ENCODE measurements around the gene USP22.

USP22 gene

DNA sequence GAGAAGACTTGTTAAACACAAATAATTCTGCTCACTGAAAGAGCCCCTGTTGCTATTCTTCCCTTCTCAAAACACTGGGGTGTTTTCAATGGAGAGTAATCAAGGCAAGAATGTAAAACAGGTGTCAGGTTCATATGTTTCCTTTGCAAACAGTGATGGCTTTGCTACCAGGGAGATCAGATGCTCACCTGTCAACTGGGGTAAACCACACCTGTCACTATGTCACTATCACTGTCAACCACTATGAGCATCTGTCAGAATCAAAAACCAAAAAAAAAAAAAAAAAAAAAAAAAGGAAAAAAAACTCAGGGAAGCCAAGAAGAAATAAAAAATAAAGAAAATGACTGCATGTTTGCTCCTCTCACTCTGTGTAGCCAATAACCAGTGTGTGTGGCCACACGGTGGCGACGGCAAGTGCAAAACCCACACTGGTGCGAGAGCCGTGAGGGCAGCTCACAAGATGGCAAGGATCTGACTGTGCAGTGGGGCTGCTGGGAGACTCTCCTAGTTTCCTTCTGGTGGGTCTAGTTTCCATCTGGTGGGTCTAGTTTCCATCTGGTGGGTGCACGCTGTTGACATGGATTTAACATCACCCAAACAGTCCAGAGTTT is 22.7 kb downstream of the USP22 start:
- no peak for DNase-seq

DNA sequence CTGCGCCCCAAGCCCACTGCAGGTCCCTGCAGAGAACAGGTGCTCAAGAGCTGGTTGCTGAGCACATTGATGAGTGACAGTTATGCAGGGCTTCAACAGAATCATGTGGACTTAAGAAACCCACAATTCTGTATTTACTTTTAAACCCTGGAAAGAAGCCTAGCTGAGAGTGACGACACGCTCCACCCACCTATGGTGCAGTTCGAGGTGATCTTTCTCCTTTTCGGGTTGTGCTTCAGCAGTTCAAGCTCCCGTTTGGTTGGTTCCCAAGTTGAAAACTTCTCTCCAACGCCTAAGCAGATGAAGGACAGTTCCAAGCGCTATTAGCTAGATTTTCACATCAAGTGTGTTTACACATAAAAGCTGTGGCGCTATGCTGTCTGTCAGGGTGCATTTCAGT is 23.9 kb downstream of the USP22 start:
- no peak for DNase-seq

DNA sequence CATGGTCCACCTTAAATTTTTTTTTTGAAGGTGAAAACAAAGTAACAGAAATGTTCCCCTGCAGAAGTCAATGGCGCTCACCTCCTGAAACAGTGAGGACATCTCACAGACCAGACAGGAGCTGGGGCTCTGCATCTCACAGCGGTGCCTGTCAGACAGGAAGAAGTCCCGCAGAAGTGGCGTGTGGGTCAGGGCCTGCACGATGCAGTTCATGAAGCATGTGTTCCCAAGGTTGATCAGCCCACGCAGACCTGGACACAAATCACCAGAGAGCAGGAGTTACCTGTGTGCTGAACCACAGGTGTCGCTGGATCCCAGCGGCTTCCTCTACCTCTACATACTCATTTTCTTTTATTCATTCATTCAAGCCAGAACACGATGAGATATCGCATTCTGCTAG is 24.9 kb downstream of the USP22 start:
- no peak for DNase-seq

DNA sequence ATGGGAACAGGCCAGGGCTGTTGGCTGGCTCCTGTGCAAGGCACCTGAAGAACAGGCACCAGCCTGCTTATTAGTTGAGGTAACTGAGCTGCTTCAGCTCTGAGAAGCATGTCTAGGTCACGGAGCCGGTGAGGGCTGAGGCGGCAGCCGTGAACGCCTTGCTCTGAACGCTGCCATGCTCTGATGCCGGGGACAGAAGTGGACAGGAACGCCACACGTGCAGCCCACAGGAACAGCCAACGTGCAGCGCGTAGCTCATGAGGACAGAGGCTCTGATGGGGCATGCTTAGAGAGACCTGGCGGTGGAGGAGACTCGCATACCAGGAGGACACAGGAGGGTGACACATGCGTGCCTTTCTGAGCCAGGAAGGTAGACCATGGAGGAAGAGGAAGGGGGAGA is 25.6 kb downstream of the USP22 start:
- no peak for DNase-seq

DNA sequence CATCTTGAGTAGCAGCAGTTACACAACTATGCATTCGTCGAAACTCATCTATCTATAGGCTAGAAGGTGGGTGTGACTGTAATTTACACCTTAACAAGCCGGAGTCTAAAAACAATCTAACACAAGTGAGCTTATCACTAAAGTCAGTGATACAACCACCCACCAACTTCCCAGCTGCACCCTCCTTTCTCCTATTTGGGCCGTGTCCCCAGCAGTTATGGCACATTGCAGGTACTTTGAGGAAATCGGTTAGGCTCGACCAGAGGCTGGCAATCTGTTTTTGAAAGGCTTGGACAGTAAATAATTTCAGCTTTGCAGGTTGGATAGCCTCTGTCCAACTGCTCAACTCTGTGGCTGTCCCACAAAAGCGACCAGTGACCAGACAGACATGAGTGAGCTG is 26.0 kb downstream of the USP22 start:
- DNase-seq = no peak

DNA sequence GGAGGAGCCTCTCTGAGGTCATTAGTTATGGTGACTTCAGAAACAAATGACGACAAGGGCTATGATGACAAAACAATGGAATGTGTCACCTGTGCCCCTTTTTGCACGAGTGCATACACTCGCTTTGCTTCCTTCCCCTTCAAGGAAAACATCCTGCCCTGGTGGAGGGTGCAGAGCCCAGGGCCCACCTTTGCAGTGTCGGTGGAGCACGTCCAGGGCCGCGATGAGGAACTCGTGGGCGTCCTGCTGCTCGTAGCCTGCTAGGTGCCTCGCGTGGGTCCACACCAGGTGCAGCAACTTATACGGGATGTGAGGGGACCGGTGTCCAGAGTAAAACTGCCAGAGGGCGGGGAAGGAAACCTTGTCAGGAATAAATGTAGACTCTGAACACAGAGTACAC is 27.2 kb downstream of the USP22 start:
- DNase-seq = no peak

DNA sequence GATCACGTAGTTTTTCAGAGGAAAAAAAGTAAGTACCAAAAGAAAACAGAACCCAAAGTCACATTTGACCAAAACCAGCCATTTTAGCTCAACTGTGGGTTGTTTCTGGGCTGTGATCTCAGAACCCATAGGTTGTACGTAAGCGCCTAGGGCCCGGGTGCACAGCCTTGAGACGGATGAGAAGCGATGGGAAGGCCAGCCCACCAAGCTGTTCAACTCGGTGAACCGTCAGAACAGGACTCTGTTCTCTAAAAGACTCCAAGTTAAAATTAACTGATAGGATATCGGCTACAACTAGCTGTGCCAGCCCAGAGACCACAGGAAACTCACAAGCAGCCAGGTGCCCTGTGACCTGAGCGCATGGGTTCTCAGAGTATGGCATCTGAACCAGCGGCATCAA is 28.3 kb downstream of the USP22 start:
- no peak for DNase-seq

DNA sequence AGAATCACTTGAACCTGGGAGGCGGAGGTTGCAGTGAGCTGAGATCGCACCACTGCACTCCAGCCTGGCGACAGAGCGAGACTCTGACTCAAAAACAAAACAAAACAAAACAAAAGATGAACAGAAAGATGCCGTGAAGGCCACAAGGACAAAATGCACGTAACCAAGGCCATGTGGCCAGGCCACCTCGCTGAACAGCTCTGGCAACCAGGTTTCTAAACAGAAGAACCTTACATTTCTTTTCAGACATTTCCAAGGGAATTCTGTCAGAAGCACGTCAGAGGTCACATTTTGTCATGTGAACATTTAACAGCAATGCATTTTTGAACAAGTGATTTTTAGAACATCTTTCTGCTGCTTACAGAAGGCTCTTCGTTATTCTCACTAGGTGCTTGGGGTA is 28.8 kb downstream of the USP22 start:
- DNase-seq = no peak

DNA sequence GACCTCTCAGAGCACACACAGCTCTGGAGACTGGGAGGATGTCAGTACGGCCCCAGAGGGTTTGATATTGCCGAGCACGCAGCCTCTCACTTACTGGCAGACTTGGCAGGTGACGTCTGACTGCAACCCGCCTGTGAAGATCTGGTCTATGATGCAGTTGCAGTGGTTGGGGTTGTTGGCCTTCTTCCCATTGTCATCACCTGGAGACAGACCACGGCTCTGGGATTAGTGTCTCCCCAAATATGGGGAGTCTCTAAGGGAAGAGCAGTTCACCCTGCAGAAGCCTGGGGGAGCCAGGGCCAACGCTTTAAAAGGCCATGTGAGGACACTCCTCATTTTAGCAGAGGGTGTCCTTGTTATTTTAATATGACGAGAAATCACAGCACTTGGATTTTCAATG is 30.1 kb downstream of the USP22 start:
- no peak for DNase-seq

DNA sequence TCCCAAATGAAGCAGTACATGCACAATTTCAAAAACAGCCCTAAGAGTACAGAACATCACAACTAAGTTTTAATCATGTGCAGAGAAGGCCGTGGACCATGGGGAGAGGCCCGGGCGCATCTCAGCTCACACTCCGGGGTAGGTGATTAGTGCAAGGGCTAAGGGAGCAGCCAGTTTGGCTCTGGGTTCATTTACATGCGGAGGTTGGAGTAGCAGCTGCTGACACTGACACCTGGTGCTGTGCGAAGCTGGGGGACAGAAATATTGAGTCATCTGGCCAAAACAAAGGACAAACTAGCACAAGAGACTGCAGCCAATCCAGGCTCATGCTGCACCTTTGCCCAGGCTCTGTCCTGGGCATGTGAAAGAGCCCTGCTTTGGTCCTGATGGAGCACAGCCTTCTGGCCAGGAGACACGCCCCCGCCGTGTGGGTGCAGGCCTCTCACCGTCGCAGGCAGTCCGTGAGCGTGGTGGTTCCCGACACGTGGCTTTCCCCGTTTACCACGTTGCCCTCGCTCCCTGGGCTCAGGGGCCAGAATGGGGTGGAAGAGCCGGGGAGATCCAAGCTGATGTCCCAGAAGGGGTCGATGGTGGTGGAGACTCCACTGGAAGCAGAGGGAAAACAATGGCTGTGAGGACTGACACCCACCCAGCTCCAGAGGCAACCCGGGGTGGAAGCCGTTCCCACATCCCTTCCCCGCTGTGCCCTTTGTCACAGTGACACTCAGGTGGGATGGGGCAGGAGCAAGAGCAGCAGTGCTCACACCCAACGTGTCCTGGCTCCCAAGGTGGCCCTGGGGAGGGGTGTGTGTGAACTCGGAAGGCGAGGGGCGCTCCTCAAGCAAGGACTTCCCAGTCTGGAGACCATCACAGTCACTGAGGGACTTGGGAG is 31.9 kb downstream of the USP22 start:
- no peak for DNase-seq

DNA sequence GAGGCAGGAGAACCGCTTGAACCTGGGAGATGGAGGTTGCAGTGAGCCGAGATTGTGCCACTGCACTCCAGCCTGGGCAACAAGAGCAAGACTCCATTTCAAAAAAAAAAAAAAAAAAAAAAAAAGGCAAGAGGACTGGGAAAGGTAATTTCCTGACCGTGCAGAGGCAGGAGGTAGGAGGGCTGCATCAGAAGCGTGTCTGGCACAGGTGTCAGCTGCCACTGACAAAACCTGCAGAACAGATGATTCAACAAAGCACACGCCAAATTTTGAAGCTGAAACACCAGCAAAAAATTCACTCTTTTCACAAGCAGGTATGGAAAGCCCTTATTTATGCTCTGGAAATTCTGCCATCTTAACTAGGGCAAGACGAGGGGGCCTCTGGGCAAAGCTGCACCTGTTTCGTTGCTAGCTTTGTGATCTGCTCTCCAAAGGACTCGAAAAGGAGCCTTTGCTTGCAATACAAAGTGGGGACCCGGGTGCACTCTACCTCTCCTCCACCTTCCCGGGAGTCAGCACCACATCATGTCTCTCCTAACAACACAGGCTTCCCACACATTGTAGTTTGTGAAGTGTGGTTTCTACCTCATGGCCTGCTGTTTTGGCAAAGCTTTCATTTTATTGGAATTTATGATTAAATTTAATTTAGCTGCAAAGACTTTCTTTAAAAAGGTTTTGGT is 33.7 kb downstream of the USP22 start:
- DNase-seq = no peak

DNA sequence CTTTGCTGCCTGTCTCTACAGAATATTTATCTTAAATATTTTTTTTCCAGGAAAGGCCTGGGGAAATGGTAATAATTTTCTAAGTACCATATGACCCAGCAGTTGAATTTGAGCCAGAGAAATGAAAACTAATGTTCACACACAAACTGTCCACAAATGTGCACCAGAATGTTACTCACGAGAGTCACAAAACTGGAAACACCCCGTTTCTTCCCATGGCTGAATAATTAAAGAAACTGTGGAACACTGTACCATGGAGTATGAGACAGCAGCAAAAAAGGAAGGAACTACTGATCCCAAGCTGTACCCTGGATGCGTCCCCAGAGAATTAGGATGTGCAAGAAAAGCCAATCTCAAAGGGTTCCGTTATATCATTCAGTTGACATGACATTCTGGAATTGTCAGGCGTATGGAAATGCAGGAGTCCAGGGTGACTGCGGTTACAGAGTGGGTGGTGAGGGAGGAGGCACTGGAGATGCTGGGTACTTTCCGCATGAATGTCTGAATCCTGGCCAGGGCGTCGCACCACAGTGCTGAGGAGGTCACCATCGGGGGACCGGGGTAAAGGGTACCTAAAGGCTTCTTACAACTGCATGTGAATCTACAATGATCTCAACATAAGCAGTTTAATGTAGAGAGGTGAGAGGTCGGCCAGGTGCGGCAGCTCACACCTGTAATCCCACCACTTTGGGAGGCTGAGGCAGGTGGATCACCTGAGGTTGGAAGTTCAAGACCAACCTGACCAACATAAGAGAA is 34.5 kb downstream of the USP22 start:
- no peak for DNase-seq

DNA sequence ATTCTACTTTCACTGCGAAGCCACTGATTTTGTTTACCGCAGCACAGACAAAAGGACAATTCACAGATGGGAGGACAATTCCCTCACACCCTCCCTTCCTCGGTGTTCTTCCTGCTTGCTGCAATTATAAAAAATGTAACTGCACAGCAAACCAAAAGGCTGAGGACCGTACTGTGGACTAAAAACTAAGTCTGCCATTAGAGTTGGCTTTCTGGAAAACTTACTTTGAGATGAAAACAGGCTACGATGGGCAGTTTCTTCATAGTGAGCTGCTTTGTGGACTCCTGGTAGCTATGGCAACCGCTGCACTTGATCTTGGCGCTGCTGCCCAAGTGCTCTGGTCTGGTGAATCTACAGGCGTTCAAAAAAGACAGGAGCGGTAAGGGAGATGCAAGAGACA is 35.2 kb downstream of the USP22 start:
- DNase-seq = no peak

DNA sequence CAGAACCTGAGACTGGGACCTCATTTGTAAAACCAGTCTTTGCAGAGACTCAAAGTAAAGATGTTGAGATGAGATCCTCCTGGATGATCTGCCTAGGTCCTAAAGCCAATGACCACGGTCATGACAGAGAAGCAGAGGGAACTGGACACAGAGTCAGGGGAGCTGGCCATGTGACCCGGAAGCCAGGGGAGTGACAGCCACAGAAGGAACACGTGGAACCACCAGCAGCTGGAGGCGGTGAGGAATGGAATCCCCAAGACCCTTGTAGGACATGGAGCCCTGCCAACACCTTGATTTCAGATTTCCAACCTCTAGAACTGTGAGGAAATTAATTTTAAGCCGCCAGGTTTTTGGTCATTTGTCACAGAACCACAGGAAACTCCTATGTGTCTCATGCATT is 37.0 kb downstream of the USP22 start:
- DNase-seq = no peak

DNA sequence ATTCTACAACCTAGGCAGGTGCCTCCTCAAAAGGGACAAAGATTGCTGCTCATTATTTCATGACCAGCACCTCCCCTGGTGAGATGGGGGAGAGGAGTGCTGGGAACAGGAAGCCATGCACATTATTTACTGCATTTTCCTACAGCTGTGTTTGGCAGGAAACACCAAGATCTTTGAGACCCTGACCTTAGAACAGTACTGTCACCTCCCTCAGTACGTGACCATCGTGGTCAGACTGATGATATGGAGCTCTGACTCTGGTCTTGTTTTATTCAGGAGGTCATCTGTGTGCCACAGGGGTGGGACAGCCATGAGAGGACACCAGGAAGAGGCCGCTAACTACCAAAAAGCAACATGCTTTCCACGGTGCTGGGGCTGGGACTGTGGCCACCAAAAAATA is 37.4 kb downstream of the USP22 start:
- DNase-seq = no peak

DNA sequence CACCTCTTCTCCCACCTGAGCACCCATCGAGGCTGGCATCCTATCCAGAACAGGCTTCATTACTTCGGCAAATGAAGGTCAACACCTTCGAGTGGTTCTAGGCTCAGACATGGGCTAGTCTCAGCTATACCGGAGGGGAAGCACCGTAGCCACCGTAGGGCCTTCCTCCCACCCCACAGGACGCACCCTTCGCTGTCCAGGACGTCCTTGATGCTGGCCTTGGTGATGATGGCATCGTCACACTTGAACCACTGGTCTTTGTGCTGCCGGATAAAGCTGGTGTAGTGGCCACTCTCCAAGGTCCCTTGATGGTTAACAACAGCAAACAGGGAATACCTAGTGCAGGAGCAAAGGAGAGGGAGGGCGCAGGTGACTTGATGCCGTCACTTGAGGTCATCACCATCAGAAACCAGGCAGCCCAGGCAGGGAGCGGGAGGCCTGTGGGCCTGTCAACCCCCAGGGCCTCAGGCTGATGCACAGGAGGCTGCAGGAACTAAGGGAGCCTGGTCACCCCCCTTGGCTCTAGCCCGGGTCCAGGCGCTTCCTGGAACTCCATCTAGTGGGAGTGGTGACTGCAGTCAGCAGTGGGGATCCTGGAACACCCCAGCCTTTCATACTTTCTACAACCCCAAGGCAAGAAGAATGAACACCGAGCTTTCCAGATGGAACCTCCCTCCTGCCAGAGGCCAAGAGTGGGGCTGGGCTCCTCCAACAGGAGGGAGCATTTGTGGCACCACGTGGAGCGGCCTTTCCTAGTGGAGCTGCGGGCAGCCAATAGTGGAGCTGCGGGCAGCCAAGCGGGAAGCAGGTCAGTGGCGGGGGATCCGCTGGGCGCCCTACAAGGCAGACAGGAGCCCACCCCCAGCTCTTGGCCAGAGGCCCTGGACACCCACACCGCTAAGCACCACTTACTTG is 38.5 kb downstream of the USP22 start:
- DNase-seq = no peak

DNA sequence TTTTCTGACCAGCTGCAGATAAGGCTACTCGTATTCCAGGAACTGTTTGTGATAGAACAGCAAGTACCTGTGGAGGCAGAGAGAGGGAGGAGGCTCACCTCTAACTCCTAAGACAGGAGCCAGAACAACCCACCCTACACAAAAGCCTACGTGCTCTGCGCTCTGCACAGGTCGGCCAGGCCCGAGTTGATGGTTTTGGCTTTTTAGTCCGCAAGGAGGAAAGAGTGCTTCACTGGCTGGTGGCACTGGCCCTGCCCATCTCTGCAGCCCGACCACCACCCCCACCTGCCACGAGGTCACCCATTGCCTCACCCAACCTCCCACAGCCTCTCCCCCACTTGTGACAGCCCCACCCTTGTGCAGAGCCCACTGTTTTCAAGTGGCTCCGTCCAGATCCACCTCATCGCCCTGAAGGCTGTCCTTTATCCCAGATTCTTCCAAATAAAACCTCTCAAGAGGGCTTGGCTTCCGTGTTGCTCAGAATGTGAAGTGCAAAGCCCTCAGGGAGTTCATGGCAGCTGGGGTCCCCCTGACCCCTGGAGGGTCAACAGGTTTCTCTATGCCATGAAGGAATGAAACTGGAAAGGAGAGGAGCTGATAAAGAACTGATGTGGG is 39.7 kb downstream of the USP22 start:
- no peak for DNase-seq

DNA sequence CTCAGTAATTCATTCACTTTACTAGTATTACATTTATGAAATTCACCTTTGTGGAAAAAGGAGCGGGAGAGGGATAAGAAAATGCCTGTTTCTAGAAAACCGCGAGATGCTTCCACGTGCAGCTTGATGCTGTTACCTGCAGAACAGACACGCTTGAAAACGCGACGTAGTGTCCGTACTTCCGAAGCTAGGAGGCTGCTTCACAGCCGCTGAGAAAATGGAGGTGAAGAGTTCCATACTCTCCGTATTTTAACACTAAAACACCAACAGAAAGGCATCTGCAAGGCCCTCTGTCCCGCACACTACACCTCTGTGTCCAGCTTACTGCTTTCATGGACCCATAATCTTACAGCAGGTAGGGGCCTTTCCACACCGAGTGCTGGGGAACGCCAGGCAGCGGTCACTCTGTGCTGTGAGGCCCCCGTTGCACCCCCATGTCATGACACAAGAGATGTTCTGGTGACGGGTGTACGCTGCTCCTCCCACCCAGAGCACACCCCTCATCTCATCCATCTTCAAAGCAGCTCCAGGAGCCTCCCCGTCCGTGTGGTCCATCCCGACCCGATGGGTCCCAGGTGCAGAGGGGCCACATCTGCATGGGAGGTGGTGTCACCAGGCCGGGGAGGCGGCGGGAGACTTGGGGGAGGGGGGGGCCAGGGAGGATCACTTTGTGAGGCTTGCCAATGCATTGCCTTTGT is 40.4 kb downstream of the USP22 start:
- no peak for DNase-seq

DNA sequence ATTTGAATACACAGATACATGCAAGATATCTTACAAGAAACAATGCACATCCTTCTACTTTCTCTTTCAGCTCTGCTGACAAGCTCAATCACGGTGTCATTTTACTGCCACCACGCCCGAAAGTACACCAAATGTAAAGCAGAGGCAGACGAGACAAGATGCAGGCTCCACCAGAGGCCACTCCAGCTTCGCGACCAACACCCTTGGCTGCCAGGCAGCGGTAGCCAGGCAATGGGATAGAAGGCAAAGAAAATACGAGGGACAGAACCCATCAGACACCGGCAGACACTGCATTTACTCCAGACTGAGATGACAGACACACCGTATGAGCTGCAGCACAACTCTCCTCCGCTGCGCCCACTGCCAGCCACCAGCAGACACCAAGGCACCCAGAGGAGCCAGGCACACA is 41.0 kb downstream of the USP22 start:
- no peak for DNase-seq

DNA sequence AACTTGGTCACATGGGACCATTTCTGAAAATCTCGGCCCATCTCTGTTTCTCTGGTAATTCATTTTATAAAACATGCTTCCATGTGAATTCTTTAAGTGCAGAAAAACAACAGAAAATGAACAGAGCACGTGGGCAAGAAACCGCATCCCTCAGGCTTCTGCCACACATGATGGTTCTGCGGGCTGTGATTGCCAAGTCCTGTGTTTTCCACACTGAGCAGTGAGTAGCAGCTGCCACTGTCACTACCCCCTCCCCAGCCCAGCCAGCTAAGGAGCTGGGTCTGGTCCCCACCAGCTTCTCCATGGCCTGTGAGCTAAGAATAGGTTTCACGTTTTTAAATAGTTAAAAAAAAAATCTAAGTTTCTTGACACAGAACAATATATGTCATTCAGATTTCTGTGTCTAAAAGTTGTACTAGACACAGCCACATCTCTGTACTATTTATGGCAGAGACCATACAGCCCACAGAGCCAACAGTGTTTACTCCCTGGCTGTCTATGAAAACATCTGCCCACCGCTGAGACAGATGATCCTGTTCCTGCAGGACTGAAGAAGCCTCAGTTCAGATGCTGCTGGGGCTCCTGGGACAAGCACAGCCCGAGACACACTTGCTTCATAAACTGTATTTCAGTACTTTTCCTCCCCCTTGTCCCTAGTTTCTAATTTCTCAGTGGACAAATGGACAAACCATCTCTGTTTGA is 41.5 kb downstream of the USP22 start:
- DNase-seq = no peak

All from NCI-H1930 (cell line).